ENCODE results near the gene HSD11B2.

Gene HSD11B2

DNA sequence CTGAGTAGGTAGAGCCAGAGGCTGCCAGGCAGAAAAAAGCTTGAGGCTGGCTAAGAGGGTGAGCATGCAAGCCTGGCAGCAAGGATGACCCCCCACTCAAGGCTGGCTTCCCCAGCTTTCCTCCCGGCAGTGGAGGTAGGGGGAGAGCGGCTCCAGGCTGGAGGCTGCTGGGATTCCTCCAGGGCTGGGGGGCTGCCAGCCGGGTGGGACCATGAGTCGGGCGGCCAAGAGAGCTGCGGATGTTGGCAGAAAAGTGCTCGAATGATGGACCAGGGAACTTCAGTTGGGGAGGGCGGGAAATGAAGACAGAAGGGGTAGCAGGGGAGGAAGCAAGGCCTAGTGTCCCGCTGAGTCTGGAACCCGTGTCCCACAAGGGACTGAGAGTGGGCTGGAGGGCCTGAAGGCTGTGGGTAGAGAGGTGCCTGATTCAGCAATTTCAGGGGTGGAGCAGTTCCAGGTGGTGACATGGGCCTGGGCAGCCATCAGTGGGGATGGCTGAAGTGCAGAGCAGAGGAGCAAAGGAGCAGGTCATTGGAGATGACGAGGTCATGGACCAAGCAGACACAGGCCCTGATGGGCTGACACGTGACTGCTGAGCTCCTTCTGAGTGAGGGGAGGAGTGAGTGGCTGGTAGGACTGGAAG, 20.3 kb downstream of the HSD11B2 start:
- DNase-seq (ENCODE audit: low read depth in 3 of 3) = no peak

DNA sequence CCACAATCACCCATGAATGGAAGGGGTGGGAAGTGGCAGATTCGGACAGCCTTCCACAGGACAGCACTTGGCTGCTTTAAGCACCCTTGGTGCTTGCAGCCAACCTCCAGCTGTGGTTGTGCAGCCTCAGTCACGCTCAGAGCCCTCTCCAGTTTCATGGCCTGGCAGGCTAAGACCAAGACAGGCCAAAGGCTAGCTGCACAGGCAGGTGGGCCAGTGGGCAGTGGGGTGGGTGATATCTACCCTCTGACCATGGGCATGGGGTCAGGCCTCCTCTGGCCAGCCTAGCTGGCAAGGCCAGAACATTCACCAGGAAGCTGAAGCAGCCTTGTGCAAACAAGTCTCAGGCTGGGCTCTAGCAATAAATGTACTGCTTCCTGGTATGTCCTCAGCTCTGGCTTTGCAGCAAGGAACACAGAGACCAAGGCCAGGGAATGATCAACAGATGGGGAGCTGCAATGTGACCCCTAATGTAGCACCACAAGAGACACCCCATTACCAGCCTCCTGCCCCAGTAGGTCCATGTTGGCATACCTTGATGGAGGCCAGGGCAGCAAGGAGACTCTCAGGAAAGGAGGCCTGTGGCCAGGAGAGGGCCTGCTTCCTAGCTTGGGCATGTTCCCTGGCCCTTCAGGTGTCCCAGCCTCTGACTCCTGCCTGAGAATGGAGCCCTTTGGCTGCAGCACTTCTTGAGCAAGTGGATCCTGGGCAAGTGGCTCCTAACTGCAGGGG, 20.9 kb downstream of the HSD11B2 start:
- DNase-seq (ENCODE audit: low read depth in 3 of 3) = no peak

DNA sequence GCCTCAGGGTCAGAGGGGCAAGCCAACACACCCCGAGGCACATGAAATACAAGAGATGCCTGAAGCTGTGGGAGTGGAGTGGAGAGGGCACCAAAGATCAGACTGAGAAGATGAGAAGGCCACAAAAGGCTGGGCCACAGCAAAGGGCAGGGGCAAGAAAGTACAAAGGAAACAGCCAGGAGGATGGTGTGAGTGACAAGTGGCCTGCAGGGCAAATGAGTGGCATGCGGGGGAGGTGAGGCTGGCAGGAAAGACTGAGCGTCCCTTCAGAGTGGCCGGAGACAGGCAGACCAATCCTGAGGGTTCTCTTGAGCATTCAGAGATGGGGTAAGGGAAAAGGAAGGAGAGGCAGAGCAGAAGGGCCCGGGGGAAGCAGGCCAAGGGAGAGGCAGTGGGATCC, 23.2 kb downstream of the HSD11B2 start:
- DNase-seq (ENCODE audit: low read depth in 3 of 3) = no peak

DNA sequence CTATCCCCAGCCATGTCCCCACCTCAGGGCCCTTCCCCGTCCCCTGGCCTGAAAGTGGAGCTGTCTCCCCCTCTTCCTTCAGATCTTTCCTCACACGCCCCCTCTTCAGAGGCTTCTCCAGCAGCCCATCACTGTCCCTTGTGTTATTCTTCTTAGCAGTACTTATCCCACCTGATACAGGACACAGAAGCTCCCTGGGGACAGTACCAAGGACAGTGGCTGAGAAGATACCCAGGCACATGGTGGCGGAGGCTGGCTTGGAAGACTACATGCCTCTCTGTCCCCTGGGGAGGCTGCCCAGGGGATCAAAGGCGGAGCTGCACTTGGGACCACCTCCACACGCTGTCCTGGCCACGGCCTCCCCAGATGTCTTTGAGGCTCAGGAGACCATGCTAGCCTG, 23.9 kb downstream of the HSD11B2 start:
- no peak for DNase-seq (ENCODE audit: low read depth in 3 of 3)

DNA sequence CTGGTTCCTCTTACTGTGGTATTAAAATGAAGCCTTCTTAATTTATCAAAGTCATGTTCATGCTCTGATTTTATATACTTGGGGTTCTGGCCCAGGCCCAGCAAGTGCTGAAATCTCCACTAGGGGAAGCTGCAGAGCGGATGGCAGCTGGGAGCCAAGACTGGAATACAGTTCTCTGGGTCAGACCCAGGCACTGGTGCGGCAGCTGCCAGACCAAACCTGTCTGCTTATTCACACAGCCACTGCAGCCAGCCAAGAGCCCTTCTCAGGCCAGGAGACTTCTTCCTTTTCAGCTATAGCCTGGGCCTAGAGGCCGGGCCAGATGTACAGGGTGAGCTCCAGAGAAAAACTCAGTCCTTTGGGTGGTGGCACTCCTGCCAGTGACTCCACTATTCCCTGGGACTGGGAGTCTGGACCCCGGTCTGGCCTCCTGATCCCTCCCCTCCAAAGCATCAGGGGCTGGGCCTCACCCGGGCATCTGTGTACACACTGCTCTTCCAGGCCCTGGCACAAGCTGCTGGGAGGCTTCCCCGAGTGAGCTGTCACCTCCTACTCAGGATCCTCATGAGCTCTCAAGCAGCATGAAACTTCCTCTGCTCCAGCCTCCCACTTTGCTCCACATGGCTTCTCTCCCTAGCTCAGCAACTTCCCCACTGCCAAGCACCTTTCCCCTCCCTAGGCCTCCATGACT, 25.6 kb downstream of the HSD11B2 start:
- no peak for DNase-seq (ENCODE audit: low read depth in 3 of 3)

DNA sequence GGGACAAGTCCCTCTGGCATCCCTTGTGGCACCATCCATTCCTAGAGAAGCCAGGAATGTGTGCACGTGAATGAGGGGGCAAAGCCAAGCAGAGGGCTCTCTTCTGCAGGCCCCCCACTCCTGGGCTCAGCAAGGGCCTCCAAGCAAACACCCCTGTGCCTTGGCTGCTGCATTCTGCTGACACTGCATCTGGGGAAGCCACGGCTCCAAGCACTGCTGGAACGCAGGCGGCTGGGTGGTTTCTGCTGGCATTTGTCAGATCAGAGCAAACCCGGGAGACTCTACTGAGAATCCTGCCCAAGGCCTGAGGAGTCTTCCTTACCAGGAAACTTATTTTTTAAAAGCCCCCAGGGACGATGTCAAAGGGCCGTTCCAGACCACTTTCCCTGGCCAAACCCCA, 26.7 kb downstream of the HSD11B2 start:
- no peak for DNase-seq (ENCODE audit: low read depth in 3 of 3)

DNA sequence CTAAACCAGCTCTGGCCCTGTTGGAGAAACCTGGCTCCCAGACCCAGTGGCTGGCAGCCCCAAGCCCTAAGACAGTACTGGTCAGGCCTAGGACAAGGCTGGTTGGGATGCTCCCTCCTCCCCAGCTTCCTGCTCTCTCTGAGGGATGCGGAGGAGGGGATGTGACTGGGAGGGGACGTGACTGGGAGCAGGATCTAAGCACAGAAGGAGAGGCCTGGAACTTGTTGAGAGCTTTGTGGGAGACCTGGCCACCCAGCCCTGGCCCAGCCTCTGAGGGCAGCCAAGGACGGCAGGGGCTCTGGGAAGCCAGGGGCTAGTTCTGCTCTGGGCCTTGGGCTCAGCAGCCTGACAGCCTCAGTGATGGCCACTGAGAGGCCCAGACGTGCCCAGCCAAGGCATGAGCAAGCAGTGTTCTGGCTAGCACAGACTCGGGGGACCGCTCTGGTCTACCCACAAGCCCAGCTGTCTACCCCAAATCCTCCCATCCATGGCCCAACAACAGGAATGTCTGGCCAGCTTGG, 27.3 kb downstream of the HSD11B2 start:
- no peak for DNase-seq (ENCODE audit: low read depth in 3 of 3)

DNA sequence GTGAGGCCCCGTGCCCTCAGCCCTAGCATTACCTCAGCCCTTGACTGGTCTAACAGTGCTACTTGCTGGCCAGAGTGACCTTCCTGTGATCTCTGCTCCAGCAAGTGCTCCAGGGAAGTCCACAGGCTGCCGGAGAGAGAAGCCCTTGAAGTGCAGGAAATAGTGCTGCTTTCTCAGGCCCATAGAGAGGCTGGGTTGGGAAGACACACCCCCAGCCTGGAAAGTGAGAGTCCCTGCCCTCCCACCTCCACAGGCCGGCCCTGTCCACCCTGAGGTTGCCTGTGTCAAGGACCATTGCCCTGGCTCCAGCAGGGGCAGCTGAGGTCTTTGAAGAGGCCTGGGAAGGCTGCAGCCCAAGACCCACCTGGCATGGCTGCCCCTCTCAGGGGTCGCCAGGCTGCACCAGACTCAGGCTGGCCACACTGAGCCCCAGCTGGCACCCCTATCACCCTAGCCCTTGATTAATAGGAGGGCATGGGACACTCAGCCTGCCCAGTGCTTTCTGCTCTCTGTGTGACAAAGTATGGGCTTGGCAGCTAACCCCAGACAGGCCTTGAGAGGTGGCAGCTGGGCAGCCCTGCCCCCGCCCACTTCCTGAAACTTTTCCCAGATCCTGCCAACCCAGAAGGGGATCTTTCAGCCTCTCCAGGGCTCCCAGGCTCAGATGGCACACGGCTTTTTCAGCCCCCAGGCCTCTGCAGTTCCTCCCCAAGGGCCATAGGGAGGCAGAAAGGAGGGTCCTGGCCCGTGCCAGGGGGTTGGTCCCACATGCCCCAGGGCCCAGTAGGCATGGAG, 28.3 kb downstream of the HSD11B2 start:
- no peak for DNase-seq (ENCODE audit: low read depth in 3 of 3)

DNA sequence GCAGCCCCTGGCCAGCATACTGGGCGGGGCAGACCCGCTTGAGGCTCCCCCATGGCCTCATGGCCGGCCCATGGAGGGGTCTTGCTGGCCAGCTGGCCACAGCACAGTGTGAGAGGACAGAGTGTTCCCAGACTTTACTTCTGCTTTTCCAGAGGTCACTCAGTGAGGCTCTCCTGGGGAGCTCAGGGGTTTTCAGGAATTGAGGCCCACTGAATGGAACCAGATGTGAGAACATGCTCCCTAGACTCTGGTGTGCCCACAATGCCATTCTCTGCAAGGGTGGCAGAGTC, 28.9 kb downstream of the HSD11B2 start:
- DNase-seq (ENCODE audit: low read depth in 3 of 3) = no peak

DNA sequence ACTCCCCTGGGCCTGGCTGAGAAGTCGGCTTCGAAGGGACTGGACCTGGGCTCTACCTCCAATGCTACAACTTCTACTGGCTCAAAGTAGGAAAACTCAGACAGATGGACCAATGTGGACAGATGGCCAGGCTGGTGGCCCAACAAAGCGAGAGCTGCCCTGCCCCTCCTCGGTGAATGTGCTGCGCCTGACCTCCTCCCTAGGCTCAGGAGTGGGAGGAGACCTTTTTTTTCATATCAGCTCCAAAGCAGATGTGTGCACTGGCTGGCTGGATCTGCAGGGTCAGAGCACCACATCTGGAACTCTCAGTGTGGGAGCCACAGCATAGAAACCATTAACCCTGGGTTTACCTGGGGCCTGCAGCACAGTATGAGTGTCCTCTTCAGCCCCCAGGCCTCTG, 29.2 kb downstream of the HSD11B2 start:
- no peak for DNase-seq (ENCODE audit: low read depth in 3 of 3)

DNA sequence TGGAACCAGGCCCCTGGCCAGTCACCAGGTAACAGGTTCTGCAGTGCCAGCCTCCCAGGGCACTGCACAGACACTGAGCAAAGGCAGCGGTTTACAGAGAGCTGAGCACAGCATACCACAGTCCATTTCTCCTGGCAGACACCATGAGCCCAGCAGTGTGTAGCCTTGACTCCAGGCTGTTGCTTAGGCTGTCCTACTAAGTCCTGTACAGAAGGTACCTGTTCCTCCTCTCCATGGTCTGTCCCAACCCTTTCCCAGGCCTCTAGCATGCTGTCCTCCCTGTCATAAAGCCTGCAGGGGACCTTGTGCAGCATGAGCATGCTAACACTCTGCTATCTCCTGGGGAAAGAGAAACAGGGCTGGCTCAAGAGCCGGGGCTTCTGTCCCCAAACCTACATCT, 30.0 kb downstream of the HSD11B2 start:
- no peak for DNase-seq (ENCODE audit: low read depth in 3 of 3)

DNA sequence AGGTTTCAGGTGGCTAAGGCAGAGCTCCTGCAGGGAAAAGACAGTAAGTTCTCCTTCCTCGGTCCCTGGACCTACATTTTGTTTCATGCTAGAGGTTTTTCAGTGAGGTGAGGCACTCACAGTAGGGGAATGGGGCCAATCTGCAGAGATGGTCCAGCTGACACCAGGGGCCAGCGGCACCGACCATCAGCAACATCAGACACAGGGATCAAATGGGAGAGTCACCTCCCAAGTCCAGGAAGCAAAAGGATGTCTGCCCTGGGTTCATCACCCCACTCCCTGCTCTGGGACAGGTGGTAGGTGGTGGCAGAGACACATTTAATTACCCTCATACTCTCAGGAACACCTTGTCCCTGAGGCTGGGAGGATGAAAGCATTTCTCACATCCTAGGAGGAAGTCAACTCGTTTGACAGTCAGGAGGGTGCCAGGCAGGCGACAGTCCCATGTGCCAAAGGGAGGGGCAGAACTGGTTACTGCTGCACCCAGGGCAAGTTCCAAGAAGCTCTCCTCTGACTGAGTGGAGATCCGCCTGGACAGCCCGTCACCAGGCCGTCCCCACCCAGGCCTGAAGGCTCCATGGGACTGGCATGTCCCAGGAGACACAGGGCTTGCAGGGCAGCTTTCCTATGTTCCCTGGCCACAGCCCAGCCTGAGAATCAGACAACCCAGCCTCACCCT, 30.8 kb downstream of the HSD11B2 start:
- DNase-seq (ENCODE audit: low read depth in 3 of 3) = no peak

DNA sequence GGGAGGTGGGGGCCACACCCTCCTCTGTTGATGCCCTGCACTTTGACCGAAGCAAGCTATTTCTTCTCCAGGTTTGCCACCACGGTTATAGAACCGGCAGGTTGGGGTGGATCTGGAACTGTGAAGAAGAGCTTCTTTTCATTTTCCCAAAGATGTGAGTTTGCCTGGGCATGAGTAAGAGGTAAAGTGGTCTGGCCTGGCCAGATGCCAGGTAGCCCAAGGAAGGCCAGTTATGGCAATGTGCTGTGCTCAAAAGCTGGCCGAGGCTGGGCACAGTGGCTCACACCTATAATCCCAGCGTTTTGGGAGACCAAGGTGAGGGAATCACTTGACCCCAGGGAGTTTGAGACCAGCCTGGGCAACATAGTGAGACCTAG, 31.3 kb downstream of the HSD11B2 start:
- DNase-seq (ENCODE audit: low read depth in 3 of 3) = no peak

DNA sequence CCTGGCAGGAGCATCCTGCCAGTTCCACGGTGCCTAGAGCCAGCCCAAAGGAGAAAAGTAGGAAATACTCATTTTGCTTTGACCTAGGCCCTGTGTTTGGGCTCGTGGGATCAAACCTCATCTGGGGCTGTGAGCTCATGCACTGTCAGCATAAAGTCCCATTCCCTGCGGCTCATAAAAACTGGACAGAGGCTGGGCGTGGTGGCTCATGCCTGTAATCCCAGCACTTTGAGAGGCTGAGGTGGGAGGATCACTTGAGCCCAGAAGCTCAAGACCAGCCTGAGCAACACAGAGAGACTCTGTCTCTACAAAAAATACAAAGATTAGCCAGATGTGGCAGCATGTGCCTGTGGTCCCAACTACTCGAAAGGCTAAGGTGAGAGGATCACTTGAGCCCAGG, 32.1 kb downstream of the HSD11B2 start:
- DNase-seq (ENCODE audit: low read depth in 3 of 3) = no peak

DNA sequence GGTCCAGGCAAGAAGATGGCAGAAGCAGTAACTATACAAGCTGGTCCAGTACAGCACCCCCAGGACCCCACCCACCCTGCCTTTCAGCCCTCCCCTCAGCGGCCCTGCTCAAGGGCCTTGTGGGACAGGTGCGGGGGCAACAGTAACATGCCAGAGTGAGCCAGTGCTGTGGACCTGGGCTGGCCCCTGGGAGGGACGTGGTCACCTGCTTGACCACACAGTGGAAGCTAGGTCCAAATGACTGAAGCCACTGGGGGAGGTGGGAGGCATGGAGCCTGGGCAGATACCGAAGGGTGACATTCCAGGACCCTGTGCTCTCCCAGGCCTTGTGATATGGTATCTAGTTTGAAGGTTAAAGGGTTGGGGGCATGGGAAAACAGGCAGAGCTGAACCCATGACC, 32.8 kb downstream of the HSD11B2 start:
- DNase-seq (ENCODE audit: low read depth in 3 of 3) = no peak

DNA sequence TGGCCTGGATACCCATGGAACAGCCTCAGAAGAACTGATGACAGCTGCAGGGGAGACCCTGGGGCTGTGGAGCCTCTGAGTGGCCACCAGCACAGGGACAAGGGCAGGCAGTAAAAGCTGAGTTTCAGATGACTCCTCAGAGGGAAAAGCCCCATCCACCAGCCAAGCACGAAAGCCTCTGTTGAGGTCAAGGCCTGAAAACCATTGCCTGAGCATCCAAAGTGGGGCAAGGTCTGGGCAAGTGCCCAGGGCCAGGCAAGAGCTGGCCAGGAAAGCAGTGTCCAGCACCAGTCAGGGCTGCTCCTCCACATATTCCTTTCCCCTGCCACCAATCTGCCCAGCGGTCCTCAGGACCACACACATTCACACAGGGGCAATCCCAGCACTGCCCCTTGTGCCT, 33.6 kb downstream of the HSD11B2 start:
- DNase-seq (ENCODE audit: low read depth in 3 of 3) = no peak

DNA sequence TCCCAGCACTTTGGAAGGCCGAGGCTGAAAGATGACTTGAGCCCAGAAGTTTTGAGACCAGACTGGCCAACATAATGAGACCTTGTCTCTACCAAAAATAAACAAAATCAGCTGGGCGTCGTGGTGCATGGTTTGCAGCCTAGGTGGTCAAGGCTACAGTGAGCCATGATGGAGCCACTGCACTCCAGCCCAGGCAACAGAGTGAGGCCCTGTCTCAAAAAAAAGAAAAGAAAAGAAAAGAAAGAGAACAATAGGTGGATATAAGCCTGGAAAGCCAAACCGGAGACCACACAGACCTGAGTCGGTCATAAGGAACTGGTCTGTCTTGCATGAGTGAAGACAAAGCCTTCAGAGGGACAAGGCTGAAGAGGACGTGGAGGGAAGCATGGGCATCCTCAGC, 35.7 kb downstream of the HSD11B2 start:
- no peak for DNase-seq (ENCODE audit: low read depth in 3 of 3)

DNA sequence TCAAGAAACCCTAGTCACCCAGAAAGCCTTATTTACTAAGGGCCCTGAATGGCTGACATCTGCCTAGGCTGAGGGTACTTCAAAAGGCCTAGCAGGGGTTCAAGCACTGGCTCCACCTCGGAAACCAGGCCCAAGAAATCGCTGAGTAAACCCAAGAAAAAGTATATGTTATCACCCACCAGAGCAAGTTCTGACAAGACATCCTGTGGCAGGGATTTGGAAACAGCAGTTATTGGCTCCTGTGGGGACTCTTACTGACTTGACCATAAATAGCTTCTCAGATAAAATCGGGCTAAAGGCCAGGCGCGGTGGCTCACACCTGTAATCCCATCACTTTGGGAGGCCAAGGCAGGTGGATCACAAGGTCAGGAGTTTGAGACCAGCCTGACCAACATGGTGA, 37.8 kb downstream of the HSD11B2 start:
- DNase-seq (ENCODE audit: low read depth in 3 of 3) = no peak

DNA sequence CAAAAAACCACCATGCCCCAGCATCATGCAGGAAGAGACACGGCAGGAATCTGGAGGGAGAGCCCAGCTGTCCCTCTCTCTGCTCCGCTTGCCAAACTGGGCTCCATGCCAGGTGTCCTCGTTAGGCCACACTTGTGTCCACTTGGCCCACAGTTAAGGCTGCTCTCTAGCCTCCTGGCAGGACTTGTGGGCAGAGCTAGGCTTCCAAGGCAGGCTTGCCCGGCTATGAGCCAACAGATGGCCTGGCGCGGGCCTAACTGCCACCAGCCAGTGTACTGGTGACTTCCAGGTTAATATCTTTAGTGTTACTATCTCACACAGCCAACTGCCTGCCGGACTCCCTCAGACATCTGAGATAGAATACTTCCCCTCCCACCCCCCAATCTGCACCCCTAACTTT, 39.4 kb downstream of the HSD11B2 start:
- DNase-seq (ENCODE audit: low read depth in 3 of 3) = no peak

DNA sequence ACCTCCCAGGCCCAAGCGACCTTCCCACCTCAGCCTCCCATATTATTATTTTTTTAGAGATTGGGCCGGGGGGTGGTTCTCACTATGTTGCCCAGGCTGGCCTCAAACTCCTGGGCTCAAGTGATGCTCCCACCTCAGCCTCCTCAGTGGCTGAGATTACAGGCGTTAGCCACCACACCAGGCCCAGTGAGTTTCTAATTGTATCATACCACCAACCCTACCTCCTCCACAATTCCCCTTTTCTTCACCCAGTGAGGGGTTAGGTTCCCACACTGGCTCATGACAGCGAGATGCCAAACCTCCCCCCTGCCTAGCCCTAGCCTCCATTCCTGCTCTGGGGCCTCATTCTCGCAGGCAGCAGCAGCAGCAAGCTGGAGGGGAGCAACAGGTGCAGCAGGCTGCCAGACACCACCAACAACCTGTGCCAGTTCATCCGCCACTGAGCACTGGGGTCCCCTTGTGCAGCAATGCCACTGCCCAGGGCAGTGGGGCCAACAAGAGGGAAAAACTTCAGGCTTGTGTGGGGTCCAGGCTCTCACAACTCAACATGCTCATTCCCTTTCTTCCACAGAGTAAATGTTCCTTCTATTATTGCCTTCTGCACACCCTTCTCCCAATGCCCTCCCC, 41.0 kb downstream of the HSD11B2 start:
- DNase-seq (ENCODE audit: low read depth in 3 of 3) = no peak

Data from stimulated activated CD4-positive, alpha-beta T cell treated with anti-CD3 and anti-CD28 coated beads, TNF-alpha, amount 100 ng/mL, for 4 hours (primary cell).